Osteoblast (primary cell): Measurements from ENCODE around the gene PPP4R2. TPM values are rescaled to one million over a fixed set of nuclear protein-coding genes. Genes with fewer than 3 reads are reported as not detected.

Source experiments
- DNase-seq: peaks from one replicate; pipeline ENCODE4 v3.0.0; 2011; ENCODE audit warnings: low spot score, mixed read lengths; ENCODE audit not compliant: insufficient read length; ENCODE audit errors: missing footprints
- H2AFZ ChIP-seq: 2 replicates; pipeline ENCODE4 v1.6.0; 2011; ENCODE audit warnings: mild to moderate bottlenecking, low read length
- H3K27ac ChIP-seq: 2 replicates; pipeline ENCODE4 v1.5.1; 2011; ENCODE audit warnings: mild to moderate bottlenecking, low read depth, low read length, moderate library complexity
- H3K27me3 ChIP-seq: 2 replicates; pipeline ENCODE4 v1.6.0; 2012; ENCODE audit warnings: mild to moderate bottlenecking, control low read depth, inconsistent platforms, low read length, moderate library complexity; ENCODE audit not compliant: insufficient read depth
- H3K36me3 ChIP-seq: 2 replicates; pipeline ENCODE4 v1.5.1; 2011; ENCODE audit warnings: mild to moderate bottlenecking, low read length, control low read depth, moderate library complexity; ENCODE audit not compliant: insufficient read depth
- H3K4me1 ChIP-seq: 2 replicates; pipeline ENCODE4 v1.5.1; 2011; ENCODE audit warnings: mild to moderate bottlenecking, low read length, control low read depth, moderate library complexity; ENCODE audit not compliant: insufficient read depth
- H3K4me2 ChIP-seq: 2 replicates; pipeline ENCODE4 v1.6.0; 2011; ENCODE audit warnings: mild to moderate bottlenecking, low read length; ENCODE audit not compliant: insufficient read depth
- H3K4me3 ChIP-seq: fragments of 200-600 bp; sonication (generic); 3 replicates; pipeline ENCODE4 v1.5.1; 2012; ENCODE audit warnings: mild to moderate bottlenecking, low read length, inconsistent platforms; ENCODE audit not compliant: insufficient read depth
- H3K79me2 ChIP-seq: 2 replicates; pipeline ENCODE4 v1.6.0; 2012; ENCODE audit warnings: mild to moderate bottlenecking, low read length, control low read depth, inconsistent platforms; ENCODE audit not compliant: insufficient read depth
- H3K9me3 ChIP-seq: 2 replicates; pipeline ENCODE4 v1.5.1; 2011; ENCODE audit warnings: low read depth, low read length, control low read depth
- H4K20me1 ChIP-seq: 2 replicates; pipeline ENCODE4 v1.6.0; 2012; ENCODE audit warnings: mild to moderate bottlenecking, low read length, control low read depth; ENCODE audit not compliant: insufficient read depth
- total RNA-seq: library from RNA; depleted of rRNA; stranded (reverse); fragments of >200 nt; gene quantifications from 2 replicates; pipeline ENCODE4 v1.2.3, GENCODE V29; 2012
- TF ChIP-seq, protein P1 (sequence below): IDR thresholded peaks from 2 replicates; pipeline ENCODE4 v1.5.1; 2011; ENCODE audit warnings: mild to moderate bottlenecking, low read depth, low read length, moderate library complexity; ENCODE audit errors: extremely low read depth

Gene PPP4R2
- 83.7 and 84.3 TPM in 2 replicates for total RNA-seq

GRCh38 chr3:72996473-72997333 lies at the start of gene PPP4R2:
PPP4R2 (plus strand) TSS chr3:72996811; CDS start chr3:72997038, 227 bp downstream.
- Histone ChIP-seq H3K36me3 (peaks cover 23% of the 10 kb centered on the region), H4K20me1 (peaks cover 35% of the 10 kb centered on the region), H2AFZ (peak within 1 kb of the TSS; percentile 93), H3K4me2 (peak within 1 kb of the TSS; percentile 90), H3K9me3 (no peaks in the 10 kb centered on the region), H3K79me2 (peaks cover 49% of the 10 kb centered on the region), H3K27me3 (no peaks in the 10 kb centered on the region), H3K4me3 (peak within 1 kb of the TSS; percentile 92), H3K27ac (peak within 1 kb of the TSS; percentile 89), H3K4me1 (peaks cover 25% of the 10 kb centered on the region)
- DNase-seq: peak; percentile 98
- TF ChIP-seq, protein P1, sequence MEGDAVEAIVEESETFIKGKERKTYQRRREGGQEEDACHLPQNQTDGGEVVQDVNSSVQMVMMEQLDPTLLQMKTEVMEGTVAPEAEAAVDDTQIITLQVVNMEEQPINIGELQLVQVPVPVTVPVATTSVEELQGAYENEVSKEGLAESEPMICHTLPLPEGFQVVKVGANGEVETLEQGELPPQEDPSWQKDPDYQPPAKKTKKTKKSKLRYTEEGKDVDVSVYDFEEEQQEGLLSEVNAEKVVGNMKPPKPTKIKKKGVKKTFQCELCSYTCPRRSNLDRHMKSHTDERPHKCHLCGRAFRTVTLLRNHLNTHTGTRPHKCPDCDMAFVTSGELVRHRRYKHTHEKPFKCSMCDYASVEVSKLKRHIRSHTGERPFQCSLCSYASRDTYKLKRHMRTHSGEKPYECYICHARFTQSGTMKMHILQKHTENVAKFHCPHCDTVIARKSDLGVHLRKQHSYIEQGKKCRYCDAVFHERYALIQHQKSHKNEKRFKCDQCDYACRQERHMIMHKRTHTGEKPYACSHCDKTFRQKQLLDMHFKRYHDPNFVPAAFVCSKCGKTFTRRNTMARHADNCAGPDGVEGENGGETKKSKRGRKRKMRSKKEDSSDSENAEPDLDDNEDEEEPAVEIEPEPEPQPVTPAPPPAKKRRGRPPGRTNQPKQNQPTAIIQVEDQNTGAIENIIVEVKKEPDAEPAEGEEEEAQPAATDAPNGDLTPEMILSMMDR: no peak

GRCh38 chr3:72947715-72948490 lies 48.7 kb upstream of the PPP4R2 start:
- TF ChIP-seq, protein P1: no peak
- H3K36me3 ChIP-seq: no peaks in the 10 kb centered on the region
- peaks cover 9% of the 10 kb centered on the region for H3K4me1 ChIP-seq
- no peak overlapping the region for H3K4me2 ChIP-seq
- H4K20me1 ChIP-seq: no peaks in the 10 kb centered on the region
- no peaks in the 10 kb centered on the region for H3K9me3 ChIP-seq
- H3K27ac ChIP-seq: no peak overlapping the region
- H3K27me3 ChIP-seq: no peaks in the 10 kb centered on the region
- no peak overlapping the region for H2AFZ ChIP-seq
- no peaks in the 10 kb centered on the region for H3K79me2 ChIP-seq
- H3K4me3 ChIP-seq: no peak overlapping the region
- no peak for DNase-seq

- no peaks in the 10 kb centered on the region for H3K9me3 ChIP-seq
- H3K4me3 ChIP-seq: no peak overlapping the region
- no peak overlapping the region for H3K4me2 ChIP-seq
- H2AFZ ChIP-seq: no peak overlapping the region
- H3K27me3 ChIP-seq: no peaks in the 10 kb centered on the region
- no peak overlapping the region for H3K27ac ChIP-seq
- H3K79me2 ChIP-seq: no peaks in the 10 kb centered on the region
- H3K36me3 ChIP-seq: no peaks in the 10 kb centered on the region
- no peaks in the 10 kb centered on the region for H4K20me1 ChIP-seq
- no peak for DNase-seq
- H3K4me1 ChIP-seq: peaks cover 9% of the 10 kb centered on the region
- TF ChIP-seq, protein P1: no peak
Measured at GRCh38 chr3:72949016-72949415, 47.6 kb upstream of the PPP4R2 start.

DNA sequence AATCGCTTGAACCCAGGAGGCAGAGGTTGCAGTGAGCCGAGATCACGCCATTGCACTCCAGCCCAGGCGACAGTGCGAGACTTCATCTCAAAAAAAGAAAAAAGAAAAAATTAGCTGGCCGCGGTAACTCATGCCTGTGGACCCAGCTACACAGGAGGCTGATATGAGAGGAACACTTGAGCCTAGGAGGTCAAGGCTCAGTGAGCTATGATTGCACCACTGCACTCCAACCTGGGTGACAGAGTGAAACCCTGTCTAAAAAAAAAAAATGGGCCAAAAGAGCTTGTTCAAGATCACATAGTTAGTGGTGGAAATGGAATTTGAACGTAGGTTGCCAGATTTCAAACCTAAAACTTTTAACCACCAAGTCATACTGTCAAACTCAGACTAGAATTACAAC lies 46.2 kb upstream of the PPP4R2 start:
- DNase-seq: no peak
- Histone ChIP-seq H3K36me3 (no peaks in the 10 kb centered on the region), H3K4me2 (no peak overlapping the region), H3K27me3 (no peaks in the 10 kb centered on the region), H3K9me3 (no peaks in the 10 kb centered on the region), H3K4me1 (peaks cover 6% of the 10 kb centered on the region), H3K27ac (no peak overlapping the region), H4K20me1 (no peaks in the 10 kb centered on the region), H3K4me3 (no peak overlapping the region), H3K79me2 (no peaks in the 10 kb centered on the region), H2AFZ (no peak overlapping the region)
- TF ChIP-seq, protein P1: no peak
